Hematopoietic multipotent progenitor cell treated with erythropoietin and hydrocortisone succinate and interleukin-3 and kit ligand, for 17 days (in vitro differentiated cells): ENCODE measurements around the gene EPX.
"Not testable (repeated sequence)": the region's sequence is repeated elsewhere in the genome, so short reads cannot be mapped to it uniquely, and the experiment has no call there.

Source experiments
- DNase-seq: peaks from one replicate; pipeline ENCODE4 v3.0.0-alpha.2; 2015; ENCODE audit warnings: low spot score

Gene EPX

GRCh38 chr17:58192612-58193011 lies at the start of gene EPX:
EPX (plus strand) TSS chr17:58192726; CDS start chr17:58192847, 121 bp downstream.
- no peak for DNase-seq

- not testable (repeated sequence) for DNase-seq
Observed at GRCh38 chr17:58143335-58143734, 49.2 kb upstream of the EPX start.

GRCh38 chr17:58144801-58145200 lies 47.7 kb upstream of the EPX start:
- DNase-seq = no peak

GRCh38 chr17:58147930-58148434 lies 44.5 kb upstream of the EPX start, which contains the start of gene OR4D1:
OR4D1 (plus strand) TSS chr17:58148384; CDS start chr17:58155154, 6,770 bp downstream.
- no peak for DNase-seq

GRCh38 chr17:58148609-58149008 lies 43.9 kb upstream of the EPX start:
- no peak for DNase-seq

- no peak for DNase-seq
Observed at GRCh38 chr17:58150394-58150793, 42.1 kb upstream of the EPX start.

- DNase-seq = no peak
Observed at GRCh38 chr17:58153046-58153445, 39.5 kb upstream of the EPX start.

- DNase-seq = no peak
Observed at GRCh38 chr17:58153671-58154070, 38.9 kb upstream of the EPX start.

GRCh38 chr17:58156839-58157803 lies 35.4 kb upstream of the EPX start:
- DNase-seq = no peak

GRCh38 chr17:58158181-58158580 lies 34.3 kb upstream of the EPX start:
- DNase-seq = no peak

GRCh38 chr17:58161566-58161965 lies 31.0 kb upstream of the EPX start:
- no peak for DNase-seq

GRCh38 chr17:58165981-58166380 lies 26.5 kb upstream of the EPX start:
- DNase-seq = no peak

- DNase-seq = no peak
Observed at GRCh38 chr17:58166682-58167081, 25.8 kb upstream of the EPX start, which contains the start of gene OR4D2. OR4D2 (plus strand) TSS chr17:58166982; CDS start chr17:58169656, 2,674 bp downstream.

GRCh38 chr17:58170622-58171021 lies 21.9 kb upstream of the EPX start:
- DNase-seq = no peak

- DNase-seq = no peak
Observed at GRCh38 chr17:58172369-58173071, 20.0 kb upstream of the EPX start.

GRCh38 chr17:58174871-58175270 lies 17.7 kb upstream of the EPX start:
- DNase-seq = no peak

GRCh38 chr17:58176200-58176599 lies 16.3 kb upstream of the EPX start:
- no peak for DNase-seq

GRCh38 chr17:58181796-58182195 lies 10.7 kb upstream of the EPX start:
- no peak for DNase-seq

GRCh38 chr17:58183514-58183913 lies 9.0 kb upstream of the EPX start:
- no peak for DNase-seq

GRCh38 chr17:58184308-58184985 lies 8.1 kb upstream of the EPX start:
- no peak for DNase-seq

- DNase-seq = no peak
Observed at GRCh38 chr17:58184986-58185761, 7.4 kb upstream of the EPX start.
